PC-3 (cell line): ENCODE data around the gene MRPL39. TPM values are rescaled to one million over a fixed set of nuclear protein-coding genes. Genes with fewer than 3 reads are reported as not detected.

Source experiments
- ATAC-seq: fragments of 200-7000 bp; cut with Tn5 transposase; 2 replicates; pipeline ENCODE4 v1.9.1; 2020; ENCODE audit warnings: mild to moderate bottlenecking, moderate library complexity
- BruUV-seq: library from RNA; stranded (reverse); fragments of 400-500 nt; replicated peaks from 2 replicates; lab custom pipeline; 2021; lab: Mats Ljungman, UMichigan
- CTCF ChIA-PET: fragments of 300-600 bp; sonication (Branson Sonifier 250); formaldehyde crosslinking; loops from one replicate; lab custom pipeline; 2022; ENCODE audit warnings: antibody characterized with exemption; lab: Charles Lee
- POLR2A ChIA-PET: fragments of 300-600 bp; sonication (Branson Sonifier 250); formaldehyde crosslinking; loops from one replicate; lab custom pipeline; 2022; ENCODE audit warnings: antibody characterized with exemption; ENCODE audit not compliant: unreplicated experiment; lab: Charles Lee
- DNase-seq: peaks from one replicate; pipeline ENCODE4 v3.0.0-alpha.2; 2015
- H2AFZ ChIP-seq: fragments of 300-600 bp; sonication (generic); 2 replicates; pipeline ENCODE4 v1.6.0; 2016; ENCODE audit warnings: antibody characterized with exemption, low read length
- H3F3A ChIP-seq: fragments of 300-600 bp; sonication (generic); one replicate; pipeline ENCODE4 v1.6.0; 2017; ENCODE audit warnings: antibody characterized with exemption, low read length, control low read depth, mild to moderate bottlenecking; ENCODE audit not compliant: unreplicated experiment
- H3K27ac ChIP-seq: fragments of 300-600 bp; sonication (generic); 2 replicates; pipeline ENCODE4 v1.5.1; 2016; ENCODE audit warnings: mild to moderate bottlenecking, low read length
- H3K27me3 ChIP-seq: fragments of 300-600 bp; sonication (generic); 2 replicates; pipeline ENCODE4 v1.6.1; 2016; ENCODE audit warnings: low read length, mixed read lengths
- H3K36me3 ChIP-seq: fragments of 300-600 bp; sonication (generic); 2 replicates; pipeline ENCODE4 v1.6.1; 2016; ENCODE audit warnings: low read depth, mixed run types, low read length, mixed read lengths
- H3K4me1 ChIP-seq: fragments of 300-600 bp; sonication (generic); 2 replicates; pipeline ENCODE4 v1.5.1; 2016; ENCODE audit warnings: low read length; ENCODE audit not compliant: insufficient read depth
- H3K4me2 ChIP-seq: fragments of 300-600 bp; sonication (generic); 2 replicates; pipeline ENCODE4 v1.6.0; 2016; ENCODE audit warnings: low read length
- H3K4me3 ChIP-seq: fragments of 300-600 bp; sonication (generic); 2 replicates; pipeline ENCODE4 v1.5.1; 2016; ENCODE audit warnings: mild to moderate bottlenecking, low read length, mixed read lengths
- H3K79me2 ChIP-seq: fragments of 300-600 bp; sonication (generic); 2 replicates; pipeline ENCODE4 v1.6.1; 2017; ENCODE audit warnings: low read length, mixed read lengths
- H3K9ac ChIP-seq: fragments of 300-600 bp; sonication (generic); 2 replicates; pipeline ENCODE4 v1.6.0; 2016; ENCODE audit warnings: mild to moderate bottlenecking, low read length
- H3K9me2 ChIP-seq: fragments of 300-600 bp; sonication (generic); replicated peaks from 2 replicates; pipeline ENCODE4 v1.6.1; 2016; ENCODE audit warnings: mixed run types, low read length, mixed read lengths
- H3K9me3 ChIP-seq: fragments of 300-600 bp; sonication (generic); 2 replicates; pipeline ENCODE4 v1.6.1; 2016; ENCODE audit warnings: low read length, mixed read lengths
- H4K20me1 ChIP-seq: fragments of 300-600 bp; sonication (generic); 2 replicates; pipeline ENCODE4 v1.6.1; 2016; ENCODE audit warnings: low read length, mixed read lengths
- CTCF ChIP-seq: fragments of 300-600 bp; sonication (generic); conservative IDR thresholded peaks from 2 replicates; pipeline ENCODE4 v1.5.1; 2017; ENCODE audit warnings: antibody characterized with exemption, low read depth, mild to moderate bottlenecking, low read length
- EZH2 ChIP-seq: fragments of 300-600 bp; sonication (generic); IDR thresholded peaks from one replicate; pipeline ENCODE4 v1.6.1; 2017; ENCODE audit warnings: antibody characterized with exemption, mild to moderate bottlenecking, low read length; ENCODE audit not compliant: unreplicated experiment
- EZH2phosphoT487 ChIP-seq: fragments of 300-600 bp; sonication (generic); IDR thresholded peaks from 2 replicates; pipeline ENCODE4 v1.6.1; 2018; ENCODE audit warnings: mild to moderate bottlenecking, antibody characterized with exemption, low read length, borderline replicate concordance
- intact Hi-C: fragments of 100-400 bp; cut with micrococcal nuclease; formaldehyde crosslinking; loops from 2 replicates; pipeline ENCODE4 v1.9.0; 2023
- total RNA-seq: library from RNA; depleted of rRNA; stranded (reverse); fragments of >200 nt; gene quantifications from 2 replicates; pipeline ENCODE4 v1.2.3, GENCODE V29; 2014

The MRPL39 gene
- total RNA-seq, 1 experiment from 2014 or later = 107 TPM

GRCh38 chr21:25561668-25562641 lies 45.3 kb downstream of the MRPL39 start:
- no peak overlapping the region for H2AFZ ChIP-seq
- POLR2A ChIA-PET = no interaction called here
- no peaks in the 10 kb centered on the region for H3K79me2 ChIP-seq
- H4K20me1 ChIP-seq = no peaks in the 10 kb centered on the region
- H3K27me3 ChIP-seq = no peaks in the 10 kb centered on the region
- no peak overlapping the region for H3K9ac ChIP-seq
- no TSS peak for BruUV-seq
- H3K36me3 ChIP-seq = no peaks in the 10 kb centered on the region
- no peak overlapping the region for H3K4me3 ChIP-seq
- ATAC-seq (no peak), DNase-seq (no peak)
- H3K9me3 ChIP-seq = no peaks in the 10 kb centered on the region
- TF ChIP-seq EZH2phosphoT487 (no peak), EZH2 (no peak), CTCF (no peak)
- intact Hi-C loops = no loop called here
- CTCF ChIA-PET = no interaction called here
- no peak overlapping the region for H3K4me2 ChIP-seq
- peaks cover 15% of the 10 kb centered on the region for H3K4me1 ChIP-seq
- no peak overlapping the region for H3K27ac ChIP-seq
- H3F3A ChIP-seq = no peaks in the 10 kb centered on the region
- no peaks in the 10 kb centered on the region for H3K9me2 ChIP-seq

GRCh38 chr21:25560891-25561290 lies 46.4 kb downstream of the MRPL39 start:
- Histone ChIP-seq H3K4me3 (no peak overlapping the region), H3K36me3 (no peaks in the 10 kb centered on the region), H3F3A (no peaks in the 10 kb centered on the region), H4K20me1 (no peaks in the 10 kb centered on the region), H3K79me2 (no peaks in the 10 kb centered on the region), H3K4me2 (no peak overlapping the region), H3K4me1 (peaks cover 17% of the 10 kb centered on the region), H3K9me3 (no peaks in the 10 kb centered on the region), H3K9ac (no peak overlapping the region), H3K27ac (no peak overlapping the region), H3K9me2 (no peaks in the 10 kb centered on the region), H2AFZ (no peak overlapping the region), H3K27me3 (no peaks in the 10 kb centered on the region)
- no TSS peak for BruUV-seq
- ChIA-PET CTCF (no interaction called here), POLR2A (no interaction called here)
- DNase-seq = no peak
- intact Hi-C loops = no loop called here
- ATAC-seq = no peak
- no peak for TF ChIP-seq EZH2
- TF ChIP-seq EZH2phosphoT487 = no peak
- no peak for TF ChIP-seq CTCF

GRCh38 chr21:25560271-25560685 lies 47.0 kb downstream of the MRPL39 start:
- no peaks in the 10 kb centered on the region for H4K20me1 ChIP-seq
- no peaks in the 10 kb centered on the region for H3K79me2 ChIP-seq
- no peaks in the 10 kb centered on the region for H3K27me3 ChIP-seq
- H3K4me2 ChIP-seq = no peak overlapping the region
- no peaks in the 10 kb centered on the region for H3F3A ChIP-seq
- no peak overlapping the region for H2AFZ ChIP-seq
- no peak for ATAC-seq
- H3K4me1 ChIP-seq = peaks cover 17% of the 10 kb centered on the region
- TF ChIP-seq CTCF = no peak
- TF ChIP-seq EZH2 = no peak
- no peak for TF ChIP-seq EZH2phosphoT487
- H3K36me3 ChIP-seq = no peaks in the 10 kb centered on the region
- no peak overlapping the region for H3K4me3 ChIP-seq
- no TSS peak for BruUV-seq
- H3K27ac ChIP-seq = no peak overlapping the region
- POLR2A ChIA-PET = no interaction called here
- H3K9me2 ChIP-seq = no peaks in the 10 kb centered on the region
- H3K9me3 ChIP-seq = no peaks in the 10 kb centered on the region
- peak; percentile 25 for DNase-seq
- H3K9ac ChIP-seq = no peak overlapping the region
- intact Hi-C loops = no loop called here
- CTCF ChIA-PET = no interaction called here
